HG02884 (cell line): ENCODE results near the gene GPR12.

Source experiments
- ATAC-seq: cut with Tn5 transposase; IDR thresholded peaks from one replicate; pipeline ENCODE4 v1.9.1; 2021; ENCODE audit warnings: mild to moderate bottlenecking, moderate library complexity; ENCODE audit not compliant: unreplicated experiment

The GPR12 gene

GRCh38 chr13:26759907-26760831, at the start of gene GPR12:
GPR12 (minus strand) TSS chr13:26760786; CDS start chr13:26759827, 959 bp downstream.
- no peak for ATAC-seq

GRCh38 chr13:26810095-26810494, 49.5 kb upstream of the GPR12 start:
- no peak for ATAC-seq

- no peak for ATAC-seq
Observed at GRCh38 chr13:26806891-26807290, 46.3 kb upstream of the GPR12 start.

- no peak for ATAC-seq
Observed at GRCh38 chr13:26787961-26788360, 27.4 kb upstream of the GPR12 start.

GRCh38 chr13:26786651-26787295, 26.2 kb upstream of the GPR12 start:
- ATAC-seq, result no peak

GRCh38 chr13:26785838-26786630, 25.4 kb upstream of the GPR12 start:
- no peak for ATAC-seq

GRCh38 chr13:26784704-26785639, 24.4 kb upstream of the GPR12 start:
- no peak for ATAC-seq

- ATAC-seq, result no peak
Observed at GRCh38 chr13:26780411-26780810, 19.8 kb upstream of the GPR12 start.

- ATAC-seq, result no peak
Observed at GRCh38 chr13:26779321-26779720, 18.7 kb upstream of the GPR12 start.

GRCh38 chr13:26772531-26772930, 11.9 kb upstream of the GPR12 start:
- ATAC-seq, result no peak

- no peak for ATAC-seq
Observed at GRCh38 chr13:26771796-26772195, 11.2 kb upstream of the GPR12 start.

- ATAC-seq, result no peak
Observed at GRCh38 chr13:26762745-26763345, 2.3 kb upstream of the GPR12 start.

- ATAC-seq, result no peak
Observed at GRCh38 chr13:26760832-26761582, 421 bp upstream of the GPR12 start.

GRCh38 chr13:26759249-26759906, 1.2 kb downstream of the GPR12 start:
- no peak for ATAC-seq

- ATAC-seq, result no peak
Observed at GRCh38 chr13:26758496-26759157, 2.0 kb downstream of the GPR12 start.

GRCh38 chr13:26756961-26757360, 3.6 kb downstream of the GPR12 start:
- ATAC-seq, result no peak

GRCh38 chr13:26752671-26753070, 7.9 kb downstream of the GPR12 start:
- no peak for ATAC-seq

GRCh38 chr13:26749905-26750304, 10.7 kb downstream of the GPR12 start:
- ATAC-seq, result no peak
